HepG2 (cell line): Measurements from ENCODE around the gene ARID3C. TPM values are rescaled to one million over a fixed set of nuclear protein-coding genes. Genes with fewer than 3 reads are reported as not detected.

Source experiments
- ATAC-seq: fragments of 200-7000 bp; cut with Tn5 transposase; 3 replicates; pipeline ENCODE4 v1.9.1; 2020; ENCODE audit warnings: mild to moderate bottlenecking, moderate library complexity
- BruUV-seq: library from RNA; stranded (reverse); fragments of 400-500 nt; replicated peaks from 2 replicates; lab custom pipeline; 2021; lab: Mats Ljungman, UMichigan
- CTCF ChIA-PET: fragments of 300-600 bp; formaldehyde crosslinking; extraction: SDS; loops from one replicate; lab custom pipeline; 2021; ENCODE audit warnings: low total read pairs, inconsistent platforms, low intra/inter-chr PET ratio; lab: Yijun Ruan, JAX
- POLR2A ChIA-PET: fragments of 350-600 bp; sonication (Branson Sonifier 250); formaldehyde crosslinking; loops from one replicate; lab custom pipeline; 2020; ENCODE audit warnings: antibody characterized with exemption, inconsistent platforms; lab: Yijun Ruan, JAX
- DNase-seq: peaks from one replicate; pipeline ENCODE4 v3.0.0-alpha.2; 2015; ENCODE audit warnings: low spot score
- FAIRE-seq: peaks from 3 replicates; lab custom pipeline; 2011; peaks lifted over from hg19 to GRCh38; lab: Jason Lieb, UNC
- H2AFZ ChIP-seq: one replicate; pipeline ENCODE4 v1.6.1; 2011; ENCODE audit warnings: low read length, inconsistent platforms
- H3K27ac ChIP-seq: fragments of 300-600 bp; 3 replicates; pipeline ENCODE4 v1.8.0; 2011; ENCODE audit warnings: mixed run types, mild to moderate bottlenecking, mixed read lengths, low read length, inconsistent platforms; ENCODE audit not compliant: insufficient read depth; ENCODE audit errors: extremely low read length
- H3K27me3 ChIP-seq, 2 experiments: fragments of 200-600 bp in 1 of 2; 2 replicates in 1 of 2; 3 replicates in 1 of 2; pipeline versions ENCODE4 v1.6.0 to v1.8.0; 2011; ENCODE audit warnings: low read length in 2 of 2, mild to moderate bottlenecking in 2 of 2, moderate library complexity in 2 of 2, inconsistent platforms in 1 of 2; ENCODE audit not compliant: insufficient read depth in 2 of 2, control insufficient read depth in 1 of 2
- H3K36me3 ChIP-seq, 2 experiments: fragments of 200-600 bp in 1 of 2; replicated peaks in 1 of 2; 2 replicates in 1 of 2; 3 replicates in 1 of 2; pipeline versions ENCODE4 v1.5.1 to v1.8.0; 2011; ENCODE audit warnings: low read length in 2 of 2, inconsistent platforms in 1 of 2; ENCODE audit not compliant: insufficient read depth in 2 of 2, control insufficient read depth in 1 of 2
- H3K4me1 ChIP-seq: 2 replicates; pipeline ENCODE4 v1.5.1; 2012; ENCODE audit warnings: low read length, inconsistent platforms; ENCODE audit not compliant: insufficient read depth
- H3K4me2 ChIP-seq: 2 replicates; pipeline ENCODE4 v1.6.0; 2011; ENCODE audit warnings: low read depth, low read length, inconsistent platforms
- H3K4me3 ChIP-seq, 3 experiments: fragments of 200-600 bp in 1 of 3; sonication (generic), shearing (Covaris generic) in 1 of 3; replicated peaks in 1 of 3; 2 replicates each; pipeline ENCODE4 v1.5.1; 2011 to 2016; ENCODE audit warnings: low read length in 3 of 3, inconsistent platforms in 2 of 3, low read depth in 2 of 3, mild to moderate bottlenecking in 2 of 3, control low read depth in 1 of 3, mixed read lengths in 1 of 3; ENCODE audit not compliant: insufficient read depth in 1 of 3
- H3K79me2 ChIP-seq: one replicate; pipeline ENCODE4 v1.6.1; 2011; ENCODE audit warnings: low read length, inconsistent platforms; ENCODE audit not compliant: insufficient read depth
- H3K9ac ChIP-seq: 2 replicates; pipeline ENCODE4 v1.6.0; 2011; ENCODE audit warnings: mild to moderate bottlenecking, low read depth, low read length, inconsistent platforms; ENCODE audit not compliant: insufficient read depth
- H3K9me3 ChIP-seq: 2 replicates; pipeline ENCODE4 v1.5.1; 2012; ENCODE audit warnings: mild to moderate bottlenecking, low read length
- H4K20me1 ChIP-seq: 2 replicates; pipeline ENCODE4 v1.6.0; 2011; ENCODE audit warnings: inconsistent platforms, mild to moderate bottlenecking, low read length, moderate library complexity; ENCODE audit not compliant: insufficient read depth
- ARNTL ChIP-seq: sonication (generic); formaldehyde crosslinking; IDR thresholded peaks from 2 replicates; pipeline ENCODE4 v1.4.0; 2020; ENCODE audit warnings: mild to moderate bottlenecking, missing genetic modification reagents
- EED ChIP-seq: sonication (generic); formaldehyde crosslinking; IDR thresholded peaks from 2 replicates; pipeline ENCODE4 v1.5.0; 2020; ENCODE audit warnings: mild to moderate bottlenecking, missing genetic modification reagents
- ETV6 ChIP-seq: sonication (generic); formaldehyde crosslinking; conservative IDR thresholded peaks from 2 replicates; pipeline ENCODE4 v1.4.0; 2020; ENCODE audit warnings: missing genetic modification reagents
- IKZF1 ChIP-seq: fragments of 450-650 bp; IDR thresholded peaks from 2 replicates; pipeline ENCODE4 v1.7.1; 2016
- MIER3 ChIP-seq: IDR thresholded peaks from 2 replicates; pipeline ENCODE4 v1.6.1; 2016; ENCODE audit warnings: missing compliant biosample characterization, borderline replicate concordance
- NCOA2 ChIP-seq: sonication (generic); formaldehyde crosslinking; IDR thresholded peaks from 2 replicates; pipeline ENCODE4 v1.8.0; 2022; ENCODE audit warnings: inconsistent platforms
- RFX3 ChIP-seq: IDR thresholded peaks from 2 replicates; pipeline ENCODE4 v1.6.1; 2016; ENCODE audit warnings: missing biosample characterization, missing genetic modification reagents
- SMARCE1 ChIP-seq: fragments of 450-650 bp; IDR thresholded peaks from 2 replicates; pipeline ENCODE4 v1.6.1; 2017; ENCODE audit warnings: borderline replicate concordance
- SP140L ChIP-seq: sonication (generic); formaldehyde crosslinking; IDR thresholded peaks from 2 replicates; pipeline ENCODE4 v1.4.0; 2020; ENCODE audit warnings: missing genetic modification reagents, borderline replicate concordance
- TEF ChIP-seq: sonication (generic); formaldehyde crosslinking; IDR thresholded peaks from 2 replicates; pipeline ENCODE4 v1.5.0; 2020; ENCODE audit warnings: missing genetic modification reagents
- ZFP41 ChIP-seq: sonication (generic); formaldehyde crosslinking; IDR thresholded peaks from 2 replicates; pipeline ENCODE4 v1.4.0; 2020; ENCODE audit warnings: mild to moderate bottlenecking, missing genetic modification reagents, borderline replicate concordance
- ZFYVE20 ChIP-seq: sonication (generic); formaldehyde crosslinking; IDR thresholded peaks from 2 replicates; pipeline ENCODE4 v1.8.0; 2023; ENCODE audit warnings: low read depth, mild to moderate bottlenecking, moderate library complexity, missing genetic modification reagents, borderline replicate concordance
- ZNF34 ChIP-seq: sonication (generic); formaldehyde crosslinking; IDR thresholded peaks from 2 replicates; pipeline ENCODE4 v1.4.0; 2020; ENCODE audit warnings: mild to moderate bottlenecking, missing genetic modification reagents, borderline replicate concordance
- ZNF598 ChIP-seq: sonication (generic); formaldehyde crosslinking; IDR thresholded peaks from 2 replicates; pipeline ENCODE4 v1.5.1; 2020; ENCODE audit warnings: mild to moderate bottlenecking, missing genetic modification reagents, borderline replicate concordance
- ZNF660 ChIP-seq: sonication (generic); formaldehyde crosslinking; IDR thresholded peaks from 2 replicates; pipeline ENCODE4 v1.5.1; 2020; ENCODE audit warnings: mild to moderate bottlenecking, low read depth, missing genetic modification reagents, borderline replicate concordance
- in situ Hi-C: cut with HindIII; loops from 2 replicates; pipeline ENCODE4 v1.10.0; 2017; ENCODE audit warnings: low pct_unique_long_range_greater_than_20kb; ENCODE audit not compliant: extremely low pct_ligation_motif_present
- intact Hi-C: fragments of 100-400 bp; cut with micrococcal nuclease; formaldehyde crosslinking; loops from one replicate; pipeline ENCODE4 v1.10.0; 2022; ENCODE audit not compliant: unreplicated experiment
- polyA plus RNA-seq, 8 experiments: library from polyadenylated mRNA; depleted of rRNA in 3 of 8; stranded (reverse) in 7 of 8; unstranded in 1 of 8; fragments of >200 nt; fragmentation: Illumina TruSeq in 4 of 8; extraction: Trizol in 4 of 8; gene quantifications; 2 replicates each; pipeline versions ENCODE4 v1.2.1 to v1.2.3, GENCODE V29; 2011 to 2016; ENCODE audit warnings: low read depth in 4 of 8, missing spikeins in 1 of 8, mixed read lengths in 1 of 8; ENCODE audit not compliant: insufficient read depth in 1 of 8
- total RNA-seq, 5 experiments: library from RNA; depleted of rRNA; stranded (reverse); fragments of >200 nt; fragmentation: Illumina TruSeq; extraction: Trizol; gene quantifications; 2 replicates each; pipeline ENCODE4 v1.2.3, GENCODE V29; 2016; ENCODE audit warnings: low read depth in 1 of 5
- TF ChIP-seq, protein P1 (sequence below): sonication (generic); formaldehyde crosslinking; IDR thresholded peaks from 2 replicates; pipeline ENCODE4 v1.4.0; 2020; ENCODE audit warnings: mild to moderate bottlenecking, missing genetic modification reagents, borderline replicate concordance
- TF ChIP-seq, protein P2 (sequence below): sonication (generic); formaldehyde crosslinking; IDR thresholded peaks from 2 replicates; pipeline ENCODE4 v1.8.0; 2022; ENCODE audit warnings: low read depth, missing genetic modification reagents
- TF ChIP-seq, protein P3 (sequence below): sonication (generic); formaldehyde crosslinking; IDR thresholded peaks from 2 replicates; pipeline ENCODE4 v1.4.0; 2020; ENCODE audit warnings: missing genetic modification reagents, mild to moderate bottlenecking, borderline replicate concordance

The ARID3C gene
- total and polyA plus RNA-seq, 2 of the 13 experiments (the other 11 are each of a cell fraction or from before 2014, with no cell fraction given), result not detected

GRCh38 chr9:34664281-34665066, 35.6 kb upstream of the ARID3C start (continued):
- TF ChIP-seq, protein P1, sequence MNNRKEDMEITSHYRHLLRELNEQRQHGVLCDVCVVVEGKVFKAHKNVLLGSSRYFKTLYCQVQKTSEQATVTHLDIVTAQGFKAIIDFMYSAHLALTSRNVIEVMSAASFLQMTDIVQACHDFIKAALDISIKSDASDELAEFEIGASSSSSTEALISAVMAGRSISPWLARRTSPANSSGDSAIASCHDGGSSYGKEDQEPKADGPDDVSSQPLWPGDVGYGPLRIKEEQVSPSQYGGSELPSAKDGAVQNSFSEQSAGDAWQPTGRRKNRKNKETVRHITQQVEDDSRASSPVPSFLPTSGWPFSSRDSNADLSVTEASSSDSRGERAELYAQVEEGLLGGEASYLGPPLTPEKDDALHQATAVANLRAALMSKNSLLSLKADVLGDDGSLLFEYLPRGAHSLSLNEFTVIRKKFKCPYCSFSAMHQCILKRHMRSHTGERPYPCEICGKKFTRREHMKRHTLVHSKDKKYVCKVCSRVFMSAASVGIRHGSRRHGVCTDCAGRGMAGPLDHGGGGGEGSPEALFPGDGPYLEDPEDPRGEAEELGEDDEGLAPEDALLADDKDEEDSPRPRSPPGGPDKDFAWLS, result no peak
- TF ChIP-seq ZFP41 (CRISPR knock-in tag) (no peak), SP140L (no peak), RFX3 (CRISPR knock-in tag) (no peak)

DNA sequence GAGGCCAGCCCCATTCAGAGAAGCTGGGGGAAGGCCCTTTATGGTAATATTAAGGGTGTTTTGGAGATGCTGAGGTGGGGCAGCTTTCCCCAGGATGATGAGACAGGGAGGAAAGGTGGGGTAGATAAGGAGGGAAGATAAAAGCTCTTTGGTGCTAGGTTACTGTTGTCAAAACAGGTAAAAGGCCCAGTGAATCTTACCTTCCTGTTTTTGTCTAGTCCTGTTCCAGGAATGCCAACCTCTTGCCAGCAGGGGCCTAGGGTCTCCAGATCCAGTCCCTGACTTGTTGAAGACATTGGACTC, 34.4 kb upstream of the ARID3C start:
- Histone ChIP-seq H3K36me3 (no peaks in the 10 kb centered on the region), H3K9ac (no peak overlapping the region), H3K4me1 (peaks cover 24% of the 10 kb centered on the region), H3K27ac (no peak overlapping the region), H3K79me2 (no peaks in the 10 kb centered on the region), H2AFZ (no peak overlapping the region), H3K9me3 (no peaks in the 10 kb centered on the region), H3K4me2 (no peak overlapping the region), H4K20me1 (no peaks in the 10 kb centered on the region), H3K27me3 (no peaks in the 10 kb centered on the region), H3K4me3 (no peak overlapping the region)
- no TSS peak for BruUV-seq
- ChIA-PET POLR2A (interaction anchor here (2.4 to 4.9 kb wide), 2 partner anchors 17 to 26 kb away, joined by 13 to 40 read pairs; partner anchors contain the start of genes GALT and SIGMAR1), CTCF (interaction anchor here (0.9 to 3.3 kb wide), 2 partner anchors 11 to 39 kb away, joined by 3 to 22 read pairs; no protein-coding TSS in a partner anchor)
- FAIRE-seq, result no peak
- ATAC-seq, result no peak
- in situ Hi-C loops, result no loop called here
- DNase-seq, result no peak
- intact Hi-C loops, result no loop called here
- TF ChIP-seq MIER3 (no peak), EED (no peak), ZFYVE20 (CRISPR knock-in tag) (no peak), ZNF598 (CRISPR knock-in tag) (no peak), IKZF1 (no peak), ETV6 (CRISPR knock-in tag) (no peak), ARNTL (CRISPR knock-in tag) (no peak), NCOA2 (CRISPR knock-in tag) (no peak), ZNF34 (CRISPR knock-in tag) (no peak), SMARCE1 (no peak), ZNF660 (CRISPR knock-in tag) (no peak), TEF (CRISPR knock-in tag) (no peak)
- TF ChIP-seq, protein P2, sequence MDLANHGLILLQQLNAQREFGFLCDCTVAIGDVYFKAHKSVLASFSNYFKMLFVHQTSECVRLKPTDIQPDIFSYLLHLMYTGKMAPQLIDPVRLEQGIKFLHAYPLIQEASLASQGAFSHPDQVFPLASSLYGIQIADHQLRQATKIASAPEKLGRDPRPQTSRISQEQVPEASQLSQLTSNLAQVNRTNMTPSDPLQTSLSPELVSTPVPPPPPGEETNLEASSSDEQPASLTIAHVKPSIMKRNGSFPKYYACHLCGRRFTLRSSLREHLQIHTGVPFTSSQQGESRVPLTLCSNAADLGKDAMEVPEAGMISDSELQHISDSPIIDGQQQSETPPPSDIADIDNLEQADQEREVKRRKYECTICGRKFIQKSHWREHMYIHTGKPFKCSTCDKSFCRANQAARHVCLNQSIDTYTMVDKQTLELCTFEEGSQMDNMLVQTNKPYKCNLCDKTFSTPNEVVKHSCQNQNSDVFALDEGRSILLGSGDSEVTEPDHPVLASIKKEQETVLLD (CRISPR knock-in tag), result no peak
- TF ChIP-seq, protein P3, sequence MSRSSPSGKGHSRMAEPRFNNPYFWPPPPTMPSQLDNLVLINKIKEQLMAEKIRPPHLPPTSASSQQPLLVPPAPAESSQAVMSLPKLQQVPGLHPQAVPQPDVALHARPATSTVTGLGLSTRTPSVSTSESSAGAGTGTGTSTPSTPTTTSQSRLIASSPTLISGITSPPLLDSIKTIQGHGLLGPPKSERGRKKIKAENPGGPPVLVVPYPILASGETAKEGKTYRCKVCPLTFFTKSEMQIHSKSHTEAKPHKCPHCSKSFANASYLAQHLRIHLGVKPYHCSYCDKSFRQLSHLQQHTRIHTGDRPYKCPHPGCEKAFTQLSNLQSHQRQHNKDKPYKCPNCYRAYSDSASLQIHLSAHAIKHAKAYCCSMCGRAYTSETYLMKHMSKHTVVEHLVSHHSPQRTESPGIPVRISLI (CRISPR knock-in tag), result no peak
